ENCODE measurements around the gene CAPS.
"Not testable (repeated sequence)": the region's sequence is repeated elsewhere in the genome, so short reads cannot be mapped to it uniquely, and the experiment has no call there.

Gene CAPS

GRCh38 chr19:5958851-5959122 is 44.7 kb downstream of the CAPS start:
- DNase-seq: no peak

GRCh38 chr19:5959260-5960004 is 45.4 kb downstream of the CAPS start:
- no peak for DNase-seq

GRCh38 chr19:5960005-5961001 is 46.2 kb downstream of the CAPS start:
- DNase-seq: no peak

DNA sequence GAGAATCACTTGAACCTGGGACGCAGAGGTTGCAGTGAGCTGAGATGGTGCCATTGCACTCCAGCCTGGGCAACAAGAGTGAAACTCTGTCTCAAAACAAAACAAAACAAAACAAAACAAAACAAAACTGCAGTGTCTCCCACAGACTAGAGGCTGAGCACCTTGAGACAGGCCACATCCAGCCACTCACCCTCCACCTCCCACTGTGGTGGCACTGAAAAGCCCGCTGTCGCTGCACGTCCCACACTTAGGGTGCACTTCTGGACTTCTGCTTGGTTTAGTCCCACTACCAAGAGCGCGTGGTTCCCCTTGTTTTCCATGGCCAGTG is 47.6 kb downstream of the CAPS start:
- DNase-seq: not testable (repeated sequence)

DNA sequence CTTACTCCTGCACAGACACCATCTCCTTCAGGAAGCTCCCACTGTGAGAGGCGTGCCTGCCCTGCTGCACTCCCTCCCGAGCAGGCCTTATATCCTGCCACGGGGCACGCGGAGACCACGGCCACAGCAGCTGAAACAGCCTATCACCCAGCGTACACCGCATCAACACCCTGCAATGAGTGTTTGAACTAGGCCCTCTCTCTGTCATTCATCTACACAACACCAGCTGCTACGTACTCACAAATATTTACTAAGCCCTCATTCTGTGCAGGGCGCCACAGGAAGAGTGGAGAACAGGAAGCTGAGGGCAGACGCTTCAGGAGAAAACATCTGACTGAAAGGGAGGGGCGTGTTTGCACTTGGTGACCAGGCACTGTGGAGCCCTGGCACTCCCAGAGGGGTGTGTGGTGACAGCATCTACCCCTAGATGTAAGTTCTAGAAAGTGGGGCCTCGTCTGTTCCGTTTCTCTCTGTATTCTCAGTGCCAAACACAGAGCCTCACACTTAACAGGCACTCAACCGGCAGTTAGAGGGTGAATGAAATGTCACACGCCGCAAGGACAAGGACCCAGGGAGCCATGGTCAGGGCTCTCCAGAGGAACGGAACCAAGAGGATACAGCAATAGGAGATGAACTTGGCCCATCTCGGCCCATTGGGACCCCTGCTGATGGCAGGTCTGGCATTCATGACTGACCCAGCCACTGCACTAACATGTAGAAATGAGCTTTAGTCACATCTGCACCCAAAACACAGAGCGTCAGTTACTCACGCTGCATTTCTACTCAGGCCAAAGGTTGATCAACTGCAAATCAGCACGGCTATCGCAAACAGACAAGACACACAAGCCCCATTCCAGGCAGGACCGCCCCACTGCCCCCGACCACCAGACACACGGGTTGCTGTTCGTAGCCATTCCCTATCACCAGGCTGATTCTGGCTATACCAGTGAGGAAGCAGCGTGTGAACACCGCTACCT is 48.2 kb downstream of the CAPS start:
- peak; percentile 10 to 35 for DNase-seq

DNA sequence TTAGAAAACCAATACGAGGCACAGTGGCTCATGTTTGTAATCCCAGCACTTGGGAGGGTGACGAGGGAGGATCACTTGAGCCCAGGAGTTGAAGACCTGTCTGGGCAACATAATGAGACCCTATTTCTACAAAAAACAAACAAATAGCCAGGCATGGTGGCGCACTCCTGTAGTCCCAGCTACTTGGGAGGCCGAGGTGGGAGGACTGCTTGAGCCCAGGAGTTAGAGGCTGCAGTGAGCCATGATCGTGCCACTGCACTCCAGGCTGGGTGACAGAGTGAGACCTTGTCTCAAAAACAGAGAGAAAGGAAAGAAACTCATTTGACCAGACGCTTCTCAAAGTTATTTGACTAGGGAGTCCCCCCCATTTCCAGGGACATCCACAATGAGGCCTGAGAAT is 49.2 kb downstream of the CAPS start:
- DNase-seq: not testable (repeated sequence)

DNA sequence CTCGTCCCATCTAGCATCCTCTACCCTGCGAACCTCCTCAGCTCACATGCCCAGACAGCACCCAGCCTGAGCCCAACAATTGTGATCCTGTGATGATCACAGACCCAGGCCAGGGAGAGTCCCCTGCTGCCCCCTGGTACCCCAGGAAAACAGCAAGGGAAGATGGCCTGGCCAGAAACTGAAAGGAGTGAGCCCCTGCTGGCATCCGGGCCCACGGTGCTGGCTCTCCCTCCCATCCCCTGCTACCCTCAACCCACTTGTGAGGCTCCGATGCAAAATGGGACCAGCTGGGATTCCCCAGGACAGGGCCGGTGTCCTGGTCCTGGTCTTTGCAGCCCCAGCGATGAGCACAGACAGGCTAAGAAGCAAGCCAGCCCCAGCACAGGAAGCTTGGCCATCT is 49.8 kb downstream of the CAPS start:
- DNase-seq: no peak

- DNase-seq: no peak
These were observed 50.9 kb downstream of the CAPS start for GRCh38 chr19:5964816-5965565.
